Right kidney (tissue), 1 donor: Measurements from ENCODE around the gene SDHC.
A peak's percentile ranks its signal among the peaks of the same experiment; 100 is the strongest.
"Not testable (repeated sequence)": the region's sequence is repeated elsewhere in the genome, so short reads cannot be mapped to it uniquely, and the experiment has no call there.

Experiments used
- DNase-seq: peaks from one replicate; pipeline ENCODE4 v3.0.0-alpha.2; 2016

The SDHC gene

DNA sequence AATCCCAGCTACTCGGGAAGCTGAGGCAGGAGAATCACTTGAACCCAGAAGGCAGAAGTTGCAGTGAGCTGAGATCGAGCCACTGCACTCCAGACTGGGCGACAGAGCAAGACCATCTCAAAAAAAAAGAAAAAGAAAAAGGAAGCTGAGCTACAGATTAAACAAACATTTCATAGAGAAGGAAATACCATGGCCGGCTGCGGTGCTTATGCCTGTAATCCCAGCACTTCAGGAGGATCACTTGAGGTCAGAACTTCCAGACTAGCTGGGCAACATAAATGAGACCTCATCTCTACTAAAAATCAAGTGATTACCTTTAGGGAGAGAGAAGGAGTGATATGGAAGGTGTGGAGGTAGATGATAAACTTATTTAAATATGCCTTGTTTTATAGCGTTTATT lies 67.5 kb downstream of the SDHC start:
- no peak for DNase-seq

DNA sequence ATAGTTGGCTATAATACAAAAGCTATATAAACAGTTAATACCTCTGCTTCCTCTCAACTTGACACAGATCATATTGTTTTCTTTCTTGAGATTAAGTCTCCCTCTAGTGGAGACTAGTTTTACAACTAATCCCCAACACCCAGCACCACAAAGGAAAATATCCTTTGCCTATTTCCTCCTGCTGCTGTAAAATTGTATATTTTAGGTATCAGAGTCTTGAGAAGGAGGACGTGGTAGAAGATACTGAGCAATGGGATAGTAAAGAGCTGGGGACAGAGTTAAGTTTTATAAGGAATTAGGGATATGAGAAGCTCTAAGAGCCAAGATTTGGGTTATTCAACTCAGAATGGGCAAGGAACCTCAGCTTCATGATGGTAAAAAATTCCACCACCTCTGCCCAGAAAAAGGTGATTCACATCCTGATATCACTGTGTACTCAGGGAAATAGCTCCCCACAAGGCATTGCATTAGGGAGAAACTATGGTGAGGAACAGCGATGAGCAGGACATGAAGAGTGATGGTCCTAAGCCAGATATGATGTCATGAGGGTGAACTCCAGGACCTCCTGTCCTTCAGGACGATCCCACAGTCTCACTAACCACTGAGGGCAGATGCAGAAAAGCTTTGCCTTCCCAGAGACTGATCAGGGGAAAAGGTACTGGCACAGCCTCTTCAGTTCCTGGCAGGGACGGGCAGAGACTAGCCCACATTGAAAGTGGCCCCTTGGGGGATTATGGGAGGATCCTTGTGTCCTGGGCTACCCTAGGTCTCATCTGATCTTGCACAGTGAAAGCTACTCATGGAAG lies 68.2 kb downstream of the SDHC start:
- no peak for DNase-seq

DNA sequence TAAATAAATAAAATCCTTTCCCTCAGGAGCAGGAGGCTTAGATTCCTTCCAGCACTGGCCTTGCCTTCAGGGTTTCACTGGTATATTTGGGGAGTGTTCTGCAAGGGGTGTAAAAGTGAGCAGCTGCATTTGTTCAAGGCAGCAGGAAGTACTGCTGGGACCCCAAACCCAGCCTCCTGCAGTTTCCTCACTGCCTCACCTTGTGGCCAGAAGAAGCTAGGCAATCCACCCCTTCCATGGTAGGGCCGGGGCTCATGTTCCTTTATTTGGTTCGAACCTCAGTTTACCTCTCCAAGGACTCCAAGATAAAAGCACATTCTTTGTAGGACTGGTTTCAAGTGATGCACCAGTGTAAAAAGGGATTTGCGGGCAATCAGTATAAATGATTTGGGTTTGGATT lies 74.5 kb downstream of the SDHC start:
- no peak for DNase-seq

DNA sequence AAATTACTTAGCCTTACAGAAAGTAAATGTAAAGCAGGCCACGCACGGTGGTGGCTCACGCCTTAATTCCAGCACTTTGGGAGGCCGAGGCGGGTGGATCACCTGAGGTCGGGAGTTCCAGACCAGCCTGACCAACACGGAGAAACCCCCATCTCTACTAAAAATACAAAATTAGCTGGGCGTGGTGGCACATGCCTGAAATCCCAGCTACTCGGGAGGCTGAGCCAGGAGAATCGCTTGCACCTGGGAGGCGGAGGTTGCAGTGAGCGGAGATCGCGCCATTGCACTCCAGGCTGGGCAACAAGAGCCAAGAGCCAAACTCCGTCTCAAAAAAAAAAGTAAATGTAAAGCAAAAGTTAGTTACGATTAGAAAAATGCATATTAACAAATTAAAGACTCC lies 75.0 kb downstream of the SDHC start:
- DNase-seq: not testable (repeated sequence)

DNA sequence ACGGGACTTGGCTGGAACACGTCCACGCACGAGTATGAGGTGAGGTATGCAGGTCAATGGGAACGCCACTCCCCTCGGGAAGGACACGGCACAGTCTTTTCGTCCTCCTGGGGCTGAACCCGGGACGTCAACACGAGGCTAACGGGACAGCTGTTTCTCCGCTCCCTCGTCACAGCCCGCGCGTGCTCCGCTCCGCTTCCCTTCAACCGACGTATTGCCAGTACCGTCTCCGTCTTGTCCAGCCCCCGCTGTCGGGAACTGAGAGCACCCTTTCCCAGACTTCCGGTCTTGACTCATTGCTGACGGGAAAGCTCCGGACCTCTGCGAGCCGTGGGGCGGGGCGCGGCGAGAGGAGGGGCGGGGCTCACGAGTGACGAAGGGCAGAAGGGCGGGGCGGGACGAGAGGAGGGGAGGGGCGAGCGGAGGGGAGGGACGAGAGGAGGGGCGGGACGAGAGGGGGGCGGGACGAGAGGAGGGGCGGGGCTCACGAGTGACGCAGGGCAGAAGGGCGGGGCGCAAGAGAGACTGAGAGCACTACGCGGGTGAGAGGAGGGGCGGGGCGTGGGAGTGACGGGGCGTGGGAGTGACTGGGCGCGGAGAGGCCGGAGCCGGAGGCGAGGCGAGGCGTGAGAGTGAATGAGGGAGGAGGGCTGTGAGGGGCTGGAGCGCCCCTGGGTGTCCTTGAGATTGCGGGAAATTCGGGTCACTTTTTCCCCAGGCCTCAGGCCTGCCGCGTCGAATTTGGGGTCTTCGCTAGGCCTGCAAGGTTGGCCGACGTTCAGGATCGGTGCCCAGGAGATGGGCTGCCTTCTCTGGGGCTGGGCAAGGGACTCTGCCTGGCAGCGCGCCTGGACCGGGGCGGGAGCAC lies 75.7 kb downstream of the SDHC start:
- DNase-seq: peak; percentile 94

DNA sequence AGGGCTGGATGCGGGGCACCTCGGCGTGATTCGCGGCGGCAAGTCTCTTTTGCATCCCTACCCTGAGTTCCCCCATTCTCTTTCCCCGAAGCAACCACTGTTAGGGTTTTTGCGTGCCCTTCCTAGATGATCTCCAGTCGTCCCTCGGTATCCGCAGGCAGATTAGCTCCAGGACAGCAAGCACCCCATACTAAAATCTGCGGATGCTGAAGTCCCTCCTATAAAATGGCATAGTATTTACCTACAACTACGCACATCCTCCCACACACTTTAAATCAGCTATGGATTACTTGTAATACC lies 76.3 kb downstream of the SDHC start:
- no peak for DNase-seq

DNA sequence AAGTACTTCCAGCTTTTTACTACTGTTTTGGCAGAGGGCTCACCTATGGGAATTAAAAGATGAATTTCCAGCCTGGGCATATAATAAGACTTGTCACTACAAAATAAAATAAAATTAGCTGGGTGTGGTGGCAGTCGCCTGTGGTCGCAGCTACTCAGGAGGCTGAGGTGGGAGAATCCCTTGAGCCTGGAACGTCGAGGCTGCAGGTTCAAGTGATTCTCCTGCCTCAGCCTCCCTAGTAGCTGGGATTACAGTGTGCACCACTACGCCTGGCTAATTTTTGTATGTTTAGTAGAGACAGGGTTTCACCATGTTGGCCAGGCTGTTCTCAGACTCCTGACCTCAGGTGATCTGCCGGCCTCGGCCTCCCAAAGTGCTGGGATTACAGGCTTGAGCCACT lies 77.0 kb downstream of the SDHC start:
- DNase-seq: not testable (repeated sequence)

DNA sequence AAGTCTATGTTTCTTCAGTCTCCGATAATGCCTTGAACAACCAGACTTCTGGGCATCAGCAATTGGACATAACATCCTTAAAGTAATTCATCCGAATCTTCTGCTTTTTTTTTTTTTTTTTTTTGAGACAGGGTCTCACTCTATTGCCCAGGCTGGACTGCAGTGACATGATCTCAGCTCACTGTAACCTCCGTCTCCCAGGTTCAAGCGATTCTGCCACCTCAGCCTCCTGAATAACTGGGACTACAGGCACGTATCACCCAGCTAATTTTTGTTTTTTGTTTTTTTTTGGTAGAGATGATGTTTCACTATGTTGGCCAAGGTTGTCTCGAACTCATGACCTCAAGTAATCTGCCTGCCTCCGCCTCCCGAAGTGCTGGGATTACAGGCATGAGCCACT lies 77.4 kb downstream of the SDHC start:
- no peak for DNase-seq

DNA sequence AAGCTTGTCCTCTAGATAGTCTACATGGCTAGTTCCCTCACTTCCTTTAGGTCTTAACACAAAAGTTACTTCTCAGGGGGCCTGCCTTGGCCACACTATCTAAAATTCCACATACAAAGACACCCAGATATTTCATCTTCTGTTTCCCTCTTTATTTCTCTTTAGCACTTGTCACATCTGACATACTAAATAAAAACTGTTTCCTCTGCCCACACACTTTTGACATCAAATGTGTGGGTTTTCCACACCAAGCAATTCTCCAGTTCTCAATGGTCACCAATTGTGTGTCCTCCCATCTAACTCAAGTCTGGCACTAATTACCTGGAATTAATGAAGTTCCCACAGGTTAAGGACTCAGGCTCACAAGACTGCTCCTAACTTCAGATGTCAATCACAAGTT lies 79.0 kb downstream of the SDHC start:
- DNase-seq: no peak

DNA sequence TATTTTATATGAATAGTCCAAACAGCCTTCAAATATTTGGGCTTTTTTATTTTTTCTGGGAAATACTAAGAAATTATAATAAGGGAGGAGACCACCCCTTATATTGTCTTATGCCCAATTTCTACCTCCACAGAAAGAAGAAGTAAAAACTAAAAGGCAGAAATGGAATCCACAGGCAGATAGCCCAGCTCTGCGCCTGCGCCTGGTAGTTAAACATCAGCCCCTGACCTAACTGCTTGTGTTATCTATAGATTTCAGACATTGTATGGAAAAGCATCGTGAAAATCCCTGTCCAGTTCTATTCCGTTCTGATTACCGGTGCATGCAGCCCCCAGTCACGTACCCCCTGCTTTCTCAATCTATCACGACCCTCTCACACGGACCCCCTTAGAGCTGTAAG lies 82.9 kb downstream of the SDHC start:
- DNase-seq: not testable (repeated sequence)

DNA sequence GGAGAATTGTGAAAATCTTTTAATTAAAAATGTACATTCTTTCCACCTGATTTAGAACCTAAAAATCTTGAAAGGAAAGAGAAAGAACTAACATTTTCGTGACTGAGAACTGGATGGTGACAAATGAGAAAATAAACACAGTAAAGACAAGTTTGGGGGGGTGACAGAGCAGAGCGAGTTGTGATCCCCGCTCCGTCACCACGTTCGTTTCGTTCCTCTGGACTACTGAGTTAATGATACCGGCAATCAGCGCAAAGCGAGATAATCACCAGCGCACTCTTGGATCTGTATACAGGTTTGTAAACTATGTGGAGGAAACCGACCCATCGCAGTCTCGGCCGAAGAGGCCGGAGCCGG lies 84.7 kb downstream of the SDHC start:
- no peak for DNase-seq

DNA sequence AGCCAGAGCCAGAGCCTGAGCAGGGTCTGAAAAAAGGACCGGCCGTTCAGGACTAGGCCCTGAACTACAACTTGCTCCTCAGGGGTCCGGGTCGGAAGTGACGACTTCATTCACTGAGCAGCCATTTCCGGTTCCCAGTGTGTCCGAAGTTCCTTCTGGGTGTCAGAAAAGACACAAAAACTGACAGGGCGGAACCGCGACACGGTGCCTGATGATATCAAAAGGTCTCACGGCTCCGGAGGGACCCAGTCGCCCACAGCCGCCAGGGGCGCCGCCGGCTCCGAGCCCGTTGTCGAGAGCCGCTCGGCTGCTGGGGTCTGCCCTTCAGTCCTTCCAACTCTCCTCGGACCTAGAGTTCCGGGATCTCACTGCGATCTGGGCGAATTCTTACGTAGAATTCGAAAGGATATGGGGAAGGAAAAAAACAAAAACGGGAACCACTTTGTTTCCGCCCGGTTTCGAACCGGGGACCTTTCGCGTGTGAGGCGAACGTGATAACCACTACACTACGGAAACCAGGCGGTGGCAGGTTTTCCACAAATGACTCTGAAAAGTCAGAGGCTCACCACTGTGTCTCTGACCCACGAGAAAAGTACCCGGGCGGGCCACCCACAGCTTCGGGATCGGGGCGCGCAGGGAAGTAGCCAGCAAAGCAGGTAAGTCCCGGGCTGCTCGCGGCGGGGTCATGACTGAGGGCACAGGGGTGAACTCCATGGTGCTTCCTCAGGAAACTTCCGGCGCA lies 85.2 kb downstream of the SDHC start:
- DNase-seq: peak; percentile 96

DNA sequence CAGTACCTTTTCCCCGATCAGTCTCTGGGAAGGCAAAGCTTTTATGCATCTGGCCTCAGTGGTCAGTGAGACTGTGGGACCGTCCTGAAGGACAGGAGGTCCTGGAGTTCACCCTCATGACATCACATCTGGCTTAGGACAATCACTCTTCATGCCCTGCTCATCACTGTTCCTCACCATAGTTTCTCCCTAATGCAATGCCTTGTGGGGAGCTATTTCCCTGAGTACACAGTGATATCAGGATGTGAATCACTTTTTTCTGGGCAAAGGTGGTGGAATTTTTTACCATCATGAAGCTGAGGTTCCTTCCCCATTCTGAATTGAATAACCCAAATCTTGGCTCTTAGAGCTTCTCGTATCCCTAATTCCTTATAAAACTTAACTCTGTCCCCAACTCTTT lies 88.3 kb downstream of the SDHC start:
- no peak for DNase-seq

DNA sequence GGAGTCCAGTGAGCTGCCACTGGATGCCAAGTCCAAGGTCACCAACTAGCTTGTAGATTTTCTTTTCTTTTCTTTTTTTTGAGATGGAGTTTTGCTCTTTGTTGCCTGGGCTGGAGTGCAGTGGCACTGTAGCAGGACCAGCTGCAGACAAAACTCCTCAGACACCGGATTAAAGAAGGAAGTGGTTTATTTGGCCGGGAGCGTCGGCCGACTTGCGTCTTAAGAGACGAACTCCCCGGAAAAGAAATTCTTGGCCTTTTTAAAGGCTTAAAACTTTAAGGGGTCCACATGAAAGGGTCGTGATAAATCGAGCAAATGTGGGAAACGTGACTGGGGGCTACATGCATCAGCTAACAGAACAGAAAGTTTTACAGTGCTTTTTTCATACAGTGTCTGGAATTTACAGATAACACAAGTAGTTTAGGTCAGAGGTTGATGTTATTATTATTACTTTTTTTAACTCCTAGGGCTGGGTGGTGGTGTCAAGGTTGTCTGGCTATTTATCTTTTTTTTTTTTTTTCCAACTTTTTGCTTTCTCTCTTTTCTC lies 89.9 kb downstream of the SDHC start:
- no peak for DNase-seq

DNA sequence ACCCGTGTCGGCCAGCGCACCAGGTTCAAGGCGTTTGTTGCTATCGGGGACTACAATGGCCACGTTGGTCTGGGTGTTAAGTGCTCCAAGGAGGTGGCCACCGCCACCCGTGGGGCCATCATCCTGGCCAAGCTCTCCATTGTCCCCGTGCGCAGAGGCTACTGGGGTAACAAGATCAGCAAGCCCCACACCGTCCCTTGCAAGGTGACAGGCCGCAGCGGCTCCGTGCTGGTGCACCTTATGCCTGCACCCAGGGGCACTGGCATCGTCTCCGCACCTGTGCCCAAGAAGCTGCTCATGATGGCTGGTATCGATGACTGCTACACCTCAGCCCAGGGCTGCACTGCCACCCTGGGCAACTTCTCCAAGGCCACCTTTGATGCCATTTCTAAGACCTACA lies 92.4 kb downstream of the SDHC start:
- not testable (repeated sequence) for DNase-seq

DNA sequence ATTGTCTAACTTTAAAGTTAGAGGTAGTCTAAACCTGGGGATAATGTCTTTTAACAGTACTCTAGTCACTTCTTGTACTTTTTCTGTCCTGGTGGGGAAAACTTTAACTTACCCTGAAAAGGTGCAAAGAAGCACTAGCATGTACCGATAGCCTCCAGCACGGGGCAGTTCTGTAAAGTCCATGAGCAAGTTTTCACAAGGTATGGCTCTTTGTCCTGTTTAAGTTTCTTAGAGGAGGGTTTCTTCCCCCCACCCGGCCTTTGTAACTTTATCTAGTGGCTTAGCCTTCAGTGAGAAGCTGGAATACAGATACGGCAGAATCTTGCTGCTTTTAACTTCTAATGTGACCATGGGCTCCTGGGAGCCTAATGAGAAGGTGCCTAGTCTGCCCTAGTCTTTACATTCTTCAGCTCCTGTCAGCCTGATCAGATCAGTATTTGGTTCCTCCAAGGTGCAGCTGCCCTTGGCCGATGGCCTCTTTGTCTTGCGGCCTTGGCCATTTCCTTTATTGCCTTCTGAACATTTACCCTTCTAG lies 93.3 kb downstream of the SDHC start:
- no peak for DNase-seq

DNA sequence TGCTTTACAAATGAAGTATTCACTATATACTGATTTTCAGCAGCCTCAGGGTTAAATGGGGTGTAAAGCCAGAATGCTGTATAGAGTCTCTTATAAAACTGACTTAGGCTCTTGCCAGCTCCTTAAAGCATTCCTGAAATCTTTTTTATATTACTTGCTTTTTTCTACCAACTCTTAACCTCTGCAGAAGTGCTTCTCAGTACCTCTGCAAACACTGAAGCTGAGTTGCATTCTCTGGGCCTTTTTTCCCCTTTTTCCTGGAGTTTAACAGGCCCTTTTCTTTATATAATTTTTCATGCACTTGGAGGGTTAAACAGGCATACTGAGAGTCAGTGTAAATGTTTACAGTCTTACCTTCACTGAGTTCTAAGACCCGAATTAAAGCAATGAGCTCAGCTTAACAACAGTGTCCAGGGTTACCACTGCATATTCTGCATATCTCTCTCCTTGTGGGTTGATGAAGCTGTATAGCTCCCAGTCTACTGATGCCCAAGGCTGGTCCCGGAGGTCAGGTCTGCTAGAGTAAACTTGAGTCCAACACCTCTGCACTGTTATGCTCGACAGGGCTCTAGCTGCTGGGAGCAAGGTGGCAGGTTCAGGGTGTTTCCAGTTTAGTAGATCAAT lies 94.4 kb downstream of the SDHC start:
- DNase-seq: no peak

DNA sequence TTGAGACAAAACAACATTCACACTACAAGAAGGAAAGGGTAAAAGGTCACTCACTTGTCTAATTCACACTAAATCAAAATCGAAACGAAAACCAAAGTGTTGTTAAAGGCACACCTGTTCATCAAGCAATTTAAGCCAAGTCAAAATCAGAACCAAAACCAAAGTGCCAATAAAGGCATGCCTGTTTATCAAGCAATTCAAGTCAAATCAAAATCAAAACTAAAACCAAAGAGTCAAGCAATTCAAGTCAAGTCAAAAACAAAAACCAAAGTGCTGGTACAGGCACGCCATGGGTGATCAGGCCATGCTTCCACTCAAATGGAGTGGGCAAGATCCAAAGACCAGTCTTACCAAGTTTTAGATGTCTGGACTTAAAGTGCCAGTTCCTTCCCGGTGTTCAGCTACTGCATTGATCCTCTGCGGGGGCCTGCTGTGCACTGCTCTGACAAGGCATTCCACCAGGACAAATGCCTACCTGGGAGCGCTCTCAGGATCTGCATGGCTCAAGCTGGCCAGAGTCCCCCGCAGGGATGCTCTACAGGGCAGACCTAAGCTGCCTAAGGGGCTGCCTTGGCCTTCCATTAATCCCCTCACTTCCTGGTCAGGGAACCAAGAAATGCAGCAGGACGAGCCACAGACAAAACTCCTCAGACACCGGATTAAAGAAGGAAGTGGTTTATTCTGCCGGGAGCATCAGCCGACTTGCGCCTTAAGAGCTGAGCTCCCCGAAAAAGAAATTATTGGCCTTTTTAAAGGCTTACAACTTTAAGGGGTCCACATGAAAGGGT lies 95.9 kb downstream of the SDHC start:
- not testable (repeated sequence) for DNase-seq

DNA sequence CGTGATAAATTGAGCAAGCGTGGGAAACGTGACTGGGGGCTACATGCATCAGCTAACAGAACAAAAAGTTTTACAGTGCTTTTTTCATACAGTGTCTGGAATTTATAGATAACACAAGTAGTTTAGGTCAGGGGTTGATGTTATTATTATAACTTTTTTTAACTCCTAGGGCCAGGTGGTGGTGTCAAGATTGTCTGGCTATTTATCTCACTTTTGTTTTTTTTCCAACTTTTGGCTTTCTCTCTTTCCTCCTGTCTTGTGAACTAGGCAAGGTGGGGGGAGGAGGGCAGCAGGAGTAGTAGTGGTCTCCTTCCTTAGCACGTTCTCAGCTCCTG lies 96.4 kb downstream of the SDHC start:
- not testable (repeated sequence) for DNase-seq
